CD4-positive, alpha-beta T cell treated with Interleukin-21 for 1 hour (primary cell): ENCODE measurements around the gene TEKT5.

Source experiments
- DNase-seq: peaks from one replicate; pipeline ENCODE4 v3.0.0-alpha.2; 2020

Gene TEKT5

GRCh38 chr16:10607157-10607556, 87.6 kb downstream of the TEKT5 start:
- DNase-seq, result no peak

- no peak for DNase-seq
These were observed 88.1 kb downstream of the TEKT5 start for GRCh38 chr16:10606607-10607006.

GRCh38 chr16:10605636-10606035, 89.1 kb downstream of the TEKT5 start:
- no peak for DNase-seq

GRCh38 chr16:10601444-10602408, 93.0 kb downstream of the TEKT5 start:
- DNase-seq, result no peak

GRCh38 chr16:10600782-10601443, 93.8 kb downstream of the TEKT5 start:
- no peak for DNase-seq

GRCh38 chr16:10599626-10600025, 95.1 kb downstream of the TEKT5 start:
- no peak for DNase-seq

- no peak for DNase-seq
These were observed 96.6 kb downstream of the TEKT5 start for GRCh38 chr16:10598157-10598556.

GRCh38 chr16:10597187-10597601, 97.5 kb downstream of the TEKT5 start:
- DNase-seq, result no peak

GRCh38 chr16:10594312-10594950, 100.3 kb downstream of the TEKT5 start:
- no peak for DNase-seq

GRCh38 chr16:10592611-10593010, 102.1 kb downstream of the TEKT5 start:
- no peak for DNase-seq

GRCh38 chr16:10590342-10590741, 104.4 kb downstream of the TEKT5 start:
- DNase-seq, result no peak

GRCh38 chr16:10589109-10589508, 105.6 kb downstream of the TEKT5 start:
- no peak for DNase-seq

- DNase-seq, result no peak
These were observed 107.1 kb downstream of the TEKT5 start for GRCh38 chr16:10587622-10588021.

GRCh38 chr16:10584981-10585438, 109.7 kb downstream of the TEKT5 start:
- DNase-seq, result no peak

- DNase-seq, result no peak
These were observed 111.5 kb downstream of the TEKT5 start for GRCh38 chr16:10583269-10583668.

- no peak for DNase-seq
These were observed 113.2 kb downstream of the TEKT5 start for GRCh38 chr16:10581507-10581906.

- DNase-seq, result no peak
These were observed 113.9 kb downstream of the TEKT5 start for GRCh38 chr16:10580883-10581247.

- no peak for DNase-seq
These were observed 114.5 kb downstream of the TEKT5 start, which contains the start of gene EMP2 for GRCh38 chr16:10579965-10580882. TSS of gene EMP2 (minus strand) at chr16:10580598. CDS start at chr16:10547617, 32,981 bp downstream.

- no peak for DNase-seq
These were observed 115.2 kb downstream of the TEKT5 start for GRCh38 chr16:10579575-10579964.

GRCh38 chr16:10578474-10579316, 116.0 kb downstream of the TEKT5 start:
- DNase-seq, result no peak
